ENCODE results near the gene KIF2A. TPM values are rescaled to one million over a fixed set of nuclear protein-coding genes. Genes with fewer than 3 reads are reported as not detected.

The KIF2A gene
- total RNA-seq, 1 experiment from 2014 or later, result 86.1 TPM

GRCh38 chr5:62419609-62420008 lies 113.6 kb downstream of the KIF2A start:
- Histone ChIP-seq H3K27me3 (ENCODE audit: insufficient read depth, low read length) (no peaks in the 10 kb centered on the region), H3K23ac (ENCODE audit: insufficient read length, low read depth, low read length) (no peak overlapping the region), H3K4ac (ENCODE audit: low read depth, low read length) (no peak overlapping the region), H3K56ac (ENCODE audit: insufficient read length, low read depth, low read length) (no peak overlapping the region), H3K14ac (ENCODE audit: insufficient read depth, low read length) (no peak overlapping the region), H4K8ac (replicated peaks; ENCODE audit: insufficient read length, low read depth, low read length) (no peak overlapping the region), H2BK12ac (ENCODE audit: insufficient read length, low read depth, low read length) (no peak overlapping the region), H3K79me1 (ENCODE audit: insufficient read depth, low read depth, low read length, poor library complexity, severe bottlenecking) (peaks cover 2% of the 10 kb centered on the region), H3K9ac (ENCODE audit: extremely low read depth, insufficient read length, low read length) (no peak overlapping the region), H4K20me1 (ENCODE audit: control insufficient read depth, insufficient read depth, insufficient read length) (no peaks in the 10 kb centered on the region), H2AK5ac (ENCODE audit: insufficient read length, low read length) (no peak overlapping the region), H3T11ph (ENCODE audit: low read length) (no peak overlapping the region), H3K9me3 (ENCODE audit: control insufficient read depth, low read depth, low read length) (no peaks in the 10 kb centered on the region), H2BK20ac (ENCODE audit: low read depth, low read length, poor library complexity, severe bottlenecking) (no peak overlapping the region), H3K4me2 (ENCODE audit: insufficient read depth, insufficient read length, low read length) (no peak overlapping the region), H2BK5ac (ENCODE audit: insufficient read length, low read length) (no peak overlapping the region), H2AFZ (ENCODE audit: low read length) (no peak overlapping the region), H3K4me1 (ENCODE audit: insufficient read depth, low read length) (no peaks in the 10 kb centered on the region), H3K18ac (ENCODE audit: insufficient read length, low read depth, low read length) (no peak overlapping the region), H3K79me2 (ENCODE audit: insufficient read depth, low read length) (peaks cover 14% of the 10 kb centered on the region; the same call in 1 of the 2 replicates), H2BK15ac (ENCODE audit: low read depth, low read length) (no peak overlapping the region), H4K5ac (ENCODE audit: insufficient read length, low read depth, low read length) (no peak overlapping the region), H3K23me2 (ENCODE audit: insufficient read length, low read depth, low read length, poor library complexity, severe bottlenecking) (no peaks in the 10 kb centered on the region), H3K27ac (ENCODE audit: insufficient read length, low read depth, low read length) (no peak overlapping the region), H2BK120ac (ENCODE audit: low read depth, low read length, poor library complexity, severe bottlenecking) (no peak overlapping the region), H4K91ac (ENCODE audit: insufficient read length, low read depth, low read length) (no peak overlapping the region)
- Mint-ChIP-seq H3K4me3 (no peak overlapping the region), H3K4me1 (no peaks in the 10 kb centered on the region), H3K36me3 (ENCODE audit: insufficient read depth in 1 of 3, low read depth in 3 of 3) (peaks cover 7 to 10% (median 9%) of the 10 kb centered on the region in 3 experiments; a peak in 6 of 7 replicates), H3K9me3 (no peaks in the 10 kb centered on the region), H3K27me3 (ENCODE audit: low read depth) (no peaks in the 10 kb centered on the region), H3K27ac (no peak overlapping the region)
- TF ChIP-seq CTCF (conservative IDR thresholded peaks at IDR 0.05), result no peak
- no CpG with 5 or more reads among the region's 3 CpGs for WGBS (ENCODE audit: extremely low coverage, insufficient read length, low lambda C conversion rate)
- no peak for DNase-seq

Measured in H9 (cell line).